ENCODE data around the gene CBARP. TPM values are rescaled to one million over a fixed set of nuclear protein-coding genes. Genes with fewer than 3 reads are reported as not detected.
"Not testable (repeated sequence)": the region's sequence is repeated elsewhere in the genome, so short reads cannot be mapped to it uniquely, and the experiment has no call there.

Gene CBARP
- total RNA-seq, 1 donor from 2014 or later: 1.9 TPM

DNA sequence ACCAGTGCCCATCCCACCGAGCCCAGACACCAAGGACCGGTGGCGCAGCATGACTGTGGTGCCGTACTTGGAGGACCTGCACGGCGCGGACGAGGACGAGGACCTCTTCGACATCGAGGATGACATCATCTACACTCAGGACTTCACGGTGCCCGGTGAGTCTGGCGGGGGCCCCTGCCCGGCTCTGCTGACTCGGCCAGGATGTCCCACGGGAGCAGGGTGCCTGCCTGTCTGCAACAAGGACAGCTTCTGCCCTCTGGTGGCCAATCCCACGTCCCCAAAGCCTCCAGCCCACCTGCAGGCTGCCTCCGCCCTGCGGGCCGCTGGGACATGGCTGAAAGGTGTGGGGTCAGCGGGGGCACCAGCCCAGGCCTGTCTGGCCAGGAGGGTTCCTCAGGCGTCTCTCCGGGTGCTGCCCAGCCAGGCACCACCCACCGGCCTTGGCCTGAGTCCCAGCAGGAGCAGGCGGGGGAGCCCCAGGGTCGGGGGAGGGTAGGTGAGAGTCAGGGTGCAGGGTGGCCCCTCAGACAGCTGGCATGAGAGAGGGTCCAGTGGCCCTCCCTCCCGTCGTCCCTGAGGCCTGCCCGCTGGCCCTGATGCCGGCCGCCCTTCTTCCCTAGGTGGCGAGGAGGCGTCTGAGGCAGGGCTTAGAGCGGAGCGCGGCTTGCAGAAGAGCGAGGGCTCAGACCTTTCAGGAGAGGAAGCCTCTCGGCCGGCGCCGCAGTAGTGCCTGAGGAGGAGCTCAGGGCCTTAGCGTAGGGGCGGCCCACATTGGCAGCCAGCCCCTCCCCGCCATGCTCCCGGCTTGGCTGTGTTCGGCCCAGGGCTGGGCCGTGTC is 14.6 kb downstream of the CBARP start:
- no peak for DNase-seq (ENCODE audit: low spot score)
- intact Hi-C loops (cut with DNase I): loop anchor here (1.0 kb wide), 1 partner anchor 44 kb away; no protein-coding TSS in a partner anchor

DNA sequence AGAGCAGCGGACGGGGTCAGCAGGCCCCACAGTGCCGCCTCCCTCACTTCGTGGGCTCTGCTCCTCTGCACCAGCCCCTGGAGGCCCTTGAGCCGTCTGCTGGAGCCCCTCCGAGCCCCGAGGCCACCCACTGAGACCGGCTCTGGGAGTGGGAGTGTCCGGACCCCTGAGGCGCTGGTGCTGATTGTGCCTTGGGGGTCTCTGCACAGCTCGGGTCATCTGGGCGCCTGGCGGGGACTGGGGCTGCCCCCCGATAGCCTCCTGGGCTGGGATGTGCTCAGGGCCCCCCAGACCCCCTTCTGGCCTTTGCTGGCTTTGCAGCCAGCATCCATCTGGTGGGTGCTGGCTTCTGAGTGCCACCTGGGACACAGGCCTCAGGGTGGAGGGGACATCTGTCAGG is 15.4 kb downstream of the CBARP start:
- DNase-seq (ENCODE audit: low spot score): no peak

DNA sequence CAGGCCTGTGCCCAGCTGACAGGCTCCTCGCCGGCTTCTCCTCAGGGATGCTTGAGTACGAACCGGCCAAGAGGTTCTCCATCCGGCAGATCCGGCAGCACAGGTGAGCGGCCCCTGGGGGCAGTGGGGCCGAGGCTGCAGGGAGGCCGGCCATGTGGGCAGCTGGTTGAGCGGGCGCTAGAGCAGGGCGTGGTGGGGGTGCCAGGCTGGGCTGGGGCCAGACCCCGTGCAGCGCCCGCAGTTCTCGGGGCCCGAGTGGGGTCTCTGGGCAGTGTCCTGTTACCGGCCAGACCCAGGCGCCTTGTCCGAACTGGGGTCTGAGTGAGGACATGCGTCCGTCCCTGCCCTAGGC is 15.9 kb downstream of the CBARP start:
- no peak for DNase-seq (ENCODE audit: low spot score)
- intact Hi-C loops (cut with DNase I): loop anchor here (2.0 kb wide), 1 partner anchor 17 kb away; the partner anchor contains the start of gene CBARP

More for the DNA sequence above, 15.4 kb downstream of the CBARP start:
- intact Hi-C loops (cut with DNase I): no loop called here

- intact Hi-C loops (cut with DNase I): loop anchor here (2.0 kb wide), 1 partner anchor 18 kb away; the partner anchor contains the start of gene CBARP
- DNase-seq (ENCODE audit: low spot score): no peak
These were observed 16.6 kb downstream of the CBARP start for GRCh38 chr19:1220976-1221903.

DNA sequence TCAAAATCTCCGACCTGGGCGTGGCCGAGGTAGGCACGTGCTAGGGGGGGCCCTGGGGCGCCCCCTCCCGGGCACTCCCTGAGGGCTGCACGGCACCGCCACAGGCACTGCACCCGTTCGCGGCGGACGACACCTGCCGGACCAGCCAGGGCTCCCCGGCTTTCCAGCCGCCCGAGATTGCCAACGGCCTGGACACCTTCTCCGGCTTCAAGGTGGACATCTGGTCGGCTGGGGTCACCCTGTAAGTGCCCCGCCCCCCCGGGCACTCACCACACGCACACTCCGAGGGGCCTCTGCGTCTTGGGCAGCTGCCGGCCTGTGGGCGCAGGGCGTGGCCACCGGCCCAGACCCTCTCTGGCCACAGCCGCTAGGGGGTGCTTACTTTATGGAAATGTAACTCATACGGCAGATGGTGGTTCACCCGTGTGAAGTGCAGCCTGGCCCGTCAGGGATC is 17.3 kb downstream of the CBARP start:
- no peak for DNase-seq (ENCODE audit: low spot score)
- intact Hi-C loops (cut with DNase I): loop anchor here (2.0 kb wide), 1 partner anchor 18 kb away; the partner anchor contains the start of gene CBARP

DNA sequence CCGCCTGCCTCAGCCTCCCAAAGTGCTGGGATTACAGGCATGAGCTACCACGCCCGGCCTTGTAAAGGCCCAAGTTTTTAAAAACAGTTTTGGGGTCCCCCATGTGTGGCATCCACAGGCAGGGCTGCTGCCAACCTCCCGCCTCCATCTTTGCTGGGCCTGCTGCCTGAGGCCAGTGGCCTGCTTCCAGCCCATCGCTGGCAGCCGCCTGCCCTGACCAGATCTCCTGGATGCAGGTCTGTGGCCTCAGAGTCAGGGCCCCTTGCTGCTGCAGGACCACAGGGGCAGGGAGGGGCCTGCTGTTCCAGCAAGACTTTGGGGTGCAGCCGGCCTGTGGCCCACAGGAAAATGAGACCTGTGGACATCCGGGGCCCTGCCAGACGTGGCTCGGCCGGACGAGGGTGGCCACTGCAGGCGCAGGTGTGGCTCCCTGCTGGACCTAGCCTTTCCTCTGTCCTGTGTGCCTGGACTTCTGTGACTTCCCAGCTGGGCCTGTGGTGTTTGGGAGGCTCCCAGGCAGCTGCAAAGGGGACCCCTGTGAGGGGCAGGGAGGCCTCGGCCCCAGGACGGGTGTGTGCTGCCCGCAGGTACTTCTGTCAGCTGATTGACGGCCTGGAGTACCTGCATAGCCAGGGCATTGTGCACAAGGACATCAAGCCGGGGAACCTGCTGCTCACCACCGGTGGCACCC is 17.9 kb downstream of the CBARP start:
- DNase-seq (ENCODE audit: low spot score): no peak
- intact Hi-C loops (cut with DNase I): loop anchor here (2.0 kb wide), 1 partner anchor 19 kb away; the partner anchor contains the start of gene CBARP

DNA sequence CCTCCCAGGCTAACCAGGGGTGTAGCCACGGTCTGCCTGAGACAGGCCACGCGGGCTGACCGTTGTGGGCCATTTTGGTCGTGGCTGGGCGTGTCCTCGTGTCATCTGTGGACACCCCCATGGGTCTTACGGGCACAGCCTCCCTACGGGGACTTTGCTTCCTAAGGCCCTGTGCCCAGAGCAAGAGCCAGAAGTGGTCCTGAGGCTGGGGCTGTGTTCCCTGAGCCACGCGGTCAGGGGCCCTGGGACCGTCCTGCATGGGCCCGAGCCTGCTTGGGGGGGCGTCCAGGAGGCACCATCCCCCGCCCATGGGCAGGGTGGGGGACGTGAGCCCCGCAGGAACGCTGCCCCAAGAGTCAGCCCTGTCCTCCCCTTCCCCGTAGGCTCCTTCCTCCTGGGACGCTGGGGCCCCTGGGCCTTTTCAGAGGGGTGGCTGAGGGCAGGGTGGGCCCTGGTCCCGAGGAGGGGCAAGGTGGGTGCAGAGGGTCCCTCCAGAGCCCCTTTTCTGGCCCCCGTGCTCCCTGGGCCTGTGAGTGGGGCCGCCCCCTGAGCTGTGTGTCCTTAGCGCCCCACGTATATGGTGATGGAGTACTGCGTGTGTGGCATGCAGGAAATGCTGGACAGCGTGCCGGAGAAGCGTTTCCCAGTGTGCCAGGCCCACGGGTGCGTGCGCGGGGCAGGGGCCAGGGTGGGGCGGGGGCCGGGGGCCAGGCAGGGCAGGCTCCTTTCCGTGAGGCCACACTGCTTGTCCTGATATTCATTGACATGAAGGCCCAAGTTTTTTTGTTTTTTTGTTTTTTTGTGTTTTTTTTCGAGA is 18.8 kb downstream of the CBARP start:
- no peak for DNase-seq (ENCODE audit: low spot score)
- intact Hi-C loops (cut with DNase I): no loop called here

GRCh38 chr19:1217366-1217765 is 20.4 kb downstream of the CBARP start:
- DNase-seq (ENCODE audit: low spot score): no peak
- intact Hi-C loops (cut with DNase I): no loop called here

- intact Hi-C loops (cut with DNase I): no loop called here
- DNase-seq (ENCODE audit: low spot score): no peak
These were observed 21.0 kb downstream of the CBARP start for GRCh38 chr19:1216756-1217155.

GRCh38 chr19:1214862-1215731 is 22.7 kb downstream of the CBARP start:
- DNase-seq (ENCODE audit: low spot score): peak; percentile 87
- intact Hi-C loops (cut with DNase I): no loop called here

- no peak for DNase-seq (ENCODE audit: low spot score)
- intact Hi-C loops (cut with DNase I): no loop called here
These were observed 23.4 kb downstream of the CBARP start for GRCh38 chr19:1214299-1214861.

DNA sequence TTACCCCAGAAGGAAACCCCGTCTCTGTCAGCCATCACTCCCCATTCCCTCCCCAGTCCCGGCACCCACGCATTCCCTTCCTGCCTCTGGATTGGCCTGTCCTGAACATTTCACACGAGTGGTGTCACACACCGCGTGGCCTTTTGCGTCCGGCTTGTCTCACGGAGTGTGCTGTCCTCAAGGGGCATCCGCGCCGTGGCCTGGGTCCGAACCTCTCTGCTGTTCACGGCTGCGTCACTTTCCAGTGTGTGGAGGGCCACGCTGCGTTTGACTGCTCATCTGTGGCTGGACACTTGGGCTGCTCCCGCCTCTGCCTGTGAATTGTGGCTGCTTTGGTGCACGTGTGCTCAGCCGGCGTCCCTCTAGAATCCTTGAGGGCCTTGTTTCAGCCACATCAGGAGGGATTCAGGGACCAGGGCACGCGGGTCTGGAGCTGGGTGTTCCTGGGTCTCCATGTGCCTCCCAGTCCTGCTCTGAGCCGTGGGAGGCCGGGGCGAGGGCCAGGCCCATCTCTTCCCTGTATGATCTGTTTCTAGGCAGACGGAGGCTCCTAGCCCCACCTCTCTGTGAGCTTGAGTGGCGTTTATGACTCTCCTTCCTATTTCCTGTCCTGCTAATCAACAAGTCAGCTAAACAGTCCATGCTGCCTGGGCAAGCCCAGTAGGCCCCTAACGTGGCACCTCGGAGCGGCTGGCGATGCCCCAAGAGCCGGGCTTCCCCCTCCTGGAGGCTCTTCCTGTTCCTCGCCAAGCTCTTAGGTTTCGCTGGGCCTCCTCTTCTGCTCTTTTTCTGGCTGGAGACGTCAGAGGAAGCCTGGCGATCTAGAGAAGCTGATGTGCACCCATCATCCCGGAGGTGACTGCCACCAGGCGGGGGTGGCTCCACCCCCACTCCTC is 24.2 kb downstream of the CBARP start:
- intact Hi-C loops (cut with DNase I): no loop called here
- DNase-seq (ENCODE audit: low spot score): no peak

DNA sequence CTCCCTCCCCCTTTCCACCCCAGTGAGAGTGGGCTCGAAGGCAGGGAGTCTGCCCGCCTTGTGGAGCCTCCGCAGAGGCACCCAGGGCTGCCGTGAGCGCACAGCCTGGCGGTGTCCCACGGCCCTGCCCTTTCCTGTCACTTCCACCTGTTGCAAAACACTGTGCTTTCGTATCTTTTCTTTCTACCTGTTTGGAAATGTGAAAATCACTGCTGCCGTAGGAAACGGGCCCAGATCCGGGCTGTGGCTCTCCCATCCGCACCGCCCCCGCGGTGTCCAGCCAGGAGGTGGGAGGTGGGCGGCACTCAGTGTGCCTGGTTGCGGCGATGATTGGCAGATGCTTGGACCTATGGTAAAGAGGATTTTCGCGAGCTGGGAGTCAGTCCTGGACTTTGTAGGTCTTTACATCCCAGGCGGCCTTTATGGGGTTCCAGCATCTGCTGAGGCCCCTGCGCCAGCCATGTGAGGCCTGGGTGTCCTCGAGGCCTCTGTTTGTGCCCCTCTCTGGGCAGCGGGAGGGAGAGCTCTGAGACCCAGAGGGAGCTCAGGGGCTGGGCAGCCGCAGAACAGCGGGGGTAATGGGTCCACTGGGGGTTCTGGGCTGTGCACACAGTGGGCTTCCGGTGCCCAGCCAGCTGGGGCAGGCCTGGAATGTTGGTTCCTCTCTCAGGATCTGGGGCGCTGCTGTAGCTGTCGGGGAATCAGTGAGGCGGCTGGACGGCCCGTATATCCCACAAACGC is 26.1 kb downstream of the CBARP start:
- intact Hi-C loops (cut with DNase I): no loop called here
- DNase-seq (ENCODE audit: low spot score): no peak

DNA sequence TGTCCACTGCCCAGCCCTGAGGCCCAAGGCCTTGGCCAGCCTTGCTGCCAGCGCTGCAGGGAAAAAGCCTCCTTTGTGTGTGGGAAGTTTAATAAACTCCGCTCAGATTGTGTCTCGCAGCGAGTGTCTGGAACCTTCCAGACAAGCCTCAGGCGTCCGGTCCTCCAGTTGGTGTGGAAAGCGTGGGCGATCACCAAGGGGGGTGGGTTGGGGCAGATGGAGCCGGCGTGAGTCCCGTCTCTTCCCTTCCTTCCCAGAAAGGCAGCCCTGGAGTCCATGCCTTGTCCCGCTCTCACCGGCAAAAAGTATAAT is 27.6 kb downstream of the CBARP start:
- intact Hi-C loops (cut with DNase I): no loop called here
- no peak for DNase-seq (ENCODE audit: low spot score)

GRCh38 chr19:1208830-1209229 is 29.0 kb downstream of the CBARP start:
- DNase-seq (ENCODE audit: low spot score); intact Hi-C loops (cut with DNase I): not testable (repeated sequence)

GRCh38 chr19:1206864-1207450 is 30.8 kb downstream of the CBARP start:
- no peak for DNase-seq (ENCODE audit: low spot score)
- intact Hi-C loops (cut with DNase I): no loop called here

Measured in cardiac septum (tissue), 1 donor.